GM23338 (cell line): ENCODE data around the gene TRIM38. TPM values are rescaled to one million over a fixed set of nuclear protein-coding genes. Genes with fewer than 3 reads are reported as not detected.
A peak's percentile ranks its signal among the peaks of the same experiment; 100 is the strongest.

Experiments
- ATAC-seq: fragments of 200-7000 bp; cut with Tn5 transposase; 3 replicates; pipeline ENCODE4 v1.9.1; 2020
- DNase-seq: peaks from one replicate; pipeline ENCODE4 v3.0.0-alpha.2; 2015; ENCODE audit warnings: low spot score
- H2AFZ ChIP-seq: fragments of 200-600 bp; sonication (generic); 2 replicates; pipeline ENCODE4 v1.8.0; 2016; ENCODE audit warnings: antibody characterized with exemption, mild to moderate bottlenecking, moderate library complexity
- H3F3A ChIP-seq: fragments of 200-600 bp; sonication (generic); replicated peaks from 2 replicates; pipeline ENCODE4 v1.8.0; 2017; ENCODE audit warnings: antibody characterized with exemption, mixed run types, low read depth
- H3K27ac ChIP-seq: fragments of 200-600 bp; sonication (generic); 2 replicates; pipeline ENCODE4 v1.6.1; 2016; ENCODE audit warnings: low read depth
- H3K27me3 ChIP-seq: fragments of 200-600 bp; sonication (generic); 2 replicates; pipeline ENCODE4 v1.8.0; 2016; ENCODE audit warnings: mild to moderate bottlenecking, mixed run types, moderate library complexity; ENCODE audit not compliant: insufficient read depth
- H3K36me3 ChIP-seq: fragments of 200-600 bp; sonication (generic); 2 replicates; pipeline ENCODE4 v1.8.0; 2016; ENCODE audit warnings: mild to moderate bottlenecking; ENCODE audit not compliant: insufficient read depth
- H3K4me1 ChIP-seq: fragments of 200-600 bp; sonication (generic); 2 replicates; pipeline ENCODE4 v1.8.0; 2016; ENCODE audit warnings: mild to moderate bottlenecking, moderate library complexity; ENCODE audit not compliant: insufficient read depth
- H3K4me2 ChIP-seq: fragments of 200-600 bp; sonication (generic); 2 replicates; pipeline ENCODE4 v1.7.1; 2017; ENCODE audit warnings: mixed run types
- H3K4me3 ChIP-seq: fragments of 200-600 bp; sonication (generic); 2 replicates; pipeline ENCODE4 v1.6.1; 2016; ENCODE audit warnings: mixed run types
- H3K79me2 ChIP-seq: fragments of 200-600 bp; sonication (generic); replicated peaks from 2 replicates; pipeline ENCODE4 v1.8.0; 2017; ENCODE audit warnings: mild to moderate bottlenecking; ENCODE audit not compliant: insufficient read depth
- H3K9me2 ChIP-seq: fragments of 200-600 bp; sonication (generic); 2 replicates; pipeline ENCODE4 v1.8.0; 2017; ENCODE audit not compliant: insufficient read depth
- H4K20me1 ChIP-seq: fragments of 200-600 bp; sonication (generic); replicated peaks from 2 replicates; pipeline ENCODE4 v1.8.0; 2017; ENCODE audit warnings: mild to moderate bottlenecking; ENCODE audit not compliant: insufficient read depth
- H3K27ac Mint-ChIP-seq: 2 replicates; pipeline ENCODE4 v1.8.0; 2020; ENCODE audit warnings: inconsistent platforms, mild to moderate bottlenecking, moderate library complexity, mixed read lengths
- H3K27me3 Mint-ChIP-seq: 3 replicates; pipeline ENCODE4 v1.8.0; 2022; ENCODE audit warnings: low read depth, mild to moderate bottlenecking, moderate library complexity, mixed read lengths, inconsistent platforms; ENCODE audit not compliant: insufficient read depth, poor library complexity
- H3K36me3 Mint-ChIP-seq: 3 replicates; pipeline ENCODE4 v1.8.0; 2021; ENCODE audit warnings: low read depth, mild to moderate bottlenecking, inconsistent platforms, moderate library complexity, mixed read lengths
- H3K4me1 Mint-ChIP-seq: 3 replicates; pipeline ENCODE4 v1.8.0; 2020; ENCODE audit warnings: mild to moderate bottlenecking, inconsistent platforms, mixed read lengths
- H3K4me3 Mint-ChIP-seq: 3 replicates; pipeline ENCODE4 v1.8.0; 2021; ENCODE audit warnings: moderate library complexity, mild to moderate bottlenecking, inconsistent platforms, mixed read lengths
- H3K9me3 Mint-ChIP-seq: 3 replicates; pipeline ENCODE4 v1.8.0; 2020; ENCODE audit warnings: moderate library complexity, mild to moderate bottlenecking, inconsistent platforms, mixed read lengths
- CREB1 ChIP-seq: fragments of 250-450 bp; sonication (Bioruptor Pico); IDR thresholded peaks from 2 replicates; pipeline ENCODE4 v1.5.0; 2020; ENCODE audit warnings: low read depth, mild to moderate bottlenecking, moderate library complexity
- CTCF ChIP-seq, 2 experiments: fragments of 200-600 bp in 1 of 2; sonication (generic) in 1 of 2; conservative IDR thresholded peaks; 2 replicates each; pipeline versions ENCODE4 v1.5.1 to v1.6.1; 2016 to 2017; ENCODE audit warnings: antibody characterized with exemption in 2 of 2, low read depth in 2 of 2, mild to moderate bottlenecking in 2 of 2, moderate library complexity in 1 of 2
- EZH2phosphoT487 ChIP-seq: fragments of 200-600 bp; sonication (generic); IDR thresholded peaks from one replicate; pipeline ENCODE4 v1.8.1; 2018; ENCODE audit warnings: antibody characterized with exemption; ENCODE audit not compliant: unreplicated experiment
- JUNB ChIP-seq: IDR thresholded peaks from one replicate; pipeline ENCODE4 v1.6.1; 2016; ENCODE audit warnings: antibody characterized with exemption; ENCODE audit not compliant: unreplicated experiment
- NANOG ChIP-seq: IDR thresholded peaks from 2 replicates; pipeline ENCODE4 v1.6.1; 2016; ENCODE audit warnings: antibody characterized with exemption, borderline replicate concordance
- POLR2AphosphoS5 ChIP-seq: IDR thresholded peaks from 2 replicates; pipeline ENCODE4 v1.6.1; 2016; ENCODE audit warnings: antibody characterized with exemption, low read depth
- REST ChIP-seq: IDR thresholded peaks from one replicate; pipeline ENCODE4 v1.6.1; 2018; ENCODE audit warnings: antibody characterized with exemption; ENCODE audit not compliant: unreplicated experiment
- ZNF114 ChIP-seq: fragments of 250-450 bp; sonication (Bioruptor Pico); IDR thresholded peaks from 2 replicates; pipeline ENCODE4 v1.5.0; 2020; ENCODE audit warnings: mild to moderate bottlenecking, moderate library complexity
- ZNF462 ChIP-seq: fragments of 250-450 bp; sonication (Bioruptor Pico); IDR thresholded peaks from 2 replicates; pipeline ENCODE4 v1.5.0; 2020; ENCODE audit warnings: mild to moderate bottlenecking, moderate library complexity
- polyA plus RNA-seq: library from polyadenylated mRNA; unstranded; fragments of >200 nt; fragmentation: Nextera tagmentation; extraction: Ambion mirVana; gene quantifications from 2 replicates; pipeline ENCODE4 v1.2.1, GENCODE V29; 2016
- total RNA-seq: library from RNA; depleted of rRNA; stranded (reverse); fragments of >200 nt; shearing (Covaris generic); gene quantifications from 2 replicates; pipeline ENCODE4 v1.2.3, GENCODE V29; 2014

The TRIM38 gene
- total and polyA plus RNA-seq, 2 experiments from 2014 or later, result 0.66 to 0.82 TPM

GRCh38 chr6:26025894-26026832, 63.6 kb downstream of the TRIM38 start:
- Histone ChIP-seq H3F3A (peaks cover 5% of the 10 kb centered on the region; the same call in 1 of the 2 replicates), H3K27ac (peak overlapping the region; percentile 93), H2AFZ (no peak overlapping the region), H3K4me2 (peak overlapping the region; percentile 91), H3K79me2 (no peaks in the 10 kb centered on the region), H3K4me3 (peak overlapping the region; percentile 80), H3K27me3 (no peaks in the 10 kb centered on the region), H3K36me3 (no peaks in the 10 kb centered on the region), H3K4me1 (peaks cover 41% of the 10 kb centered on the region), H3K9me2 (no peaks in the 10 kb centered on the region), H4K20me1 (no peaks in the 10 kb centered on the region)
- Mint-ChIP-seq H3K36me3 (no peaks in the 10 kb centered on the region), H3K4me1 (peaks cover 75% of the 10 kb centered on the region), H3K9me3 (peaks cover 4% of the 10 kb centered on the region; the same call in 1 of the 3 replicates), H3K4me3 (peak overlapping the region; percentile 92), H3K27ac (peak overlapping the region; percentile 99), H3K27me3 (peaks cover 35% of the 10 kb centered on the region)
- TF ChIP-seq ZNF114 (CRISPR knock-in tag) (no peak), CREB1 (peak; percentile 95), EZH2phosphoT487 (no peak), NANOG (no peak), JUNB (no peak), CTCF (conservative IDR thresholded peaks at IDR 0.05; ENCODE audit: low read depth in 2 of 2) (peak; percentile 76 to 81), POLR2AphosphoS5 (peak; percentile 6; the same call in 1 of the 2 replicates), ZNF462 (no peak), REST (no peak)
- peak; percentile 98 for DNase-seq
- peak; percentile 35 for ATAC-seq
